NCI-H748 (cell line): ENCODE results near the gene KDM1B.
"Not testable (repeated sequence)": the region's sequence is repeated elsewhere in the genome, so short reads cannot be mapped to it uniquely, and the experiment has no call there.

Experiments
- DNase-seq: peaks from one replicate; lab custom pipeline; 2025; ENCODE audit not compliant: unreplicated experiment; lab: John Stamatoyannopoulos, UW

The KDM1B gene

GRCh38 chr6:18186033-18186432 lies 30.8 kb downstream of the KDM1B start:
- no peak for DNase-seq

DNA sequence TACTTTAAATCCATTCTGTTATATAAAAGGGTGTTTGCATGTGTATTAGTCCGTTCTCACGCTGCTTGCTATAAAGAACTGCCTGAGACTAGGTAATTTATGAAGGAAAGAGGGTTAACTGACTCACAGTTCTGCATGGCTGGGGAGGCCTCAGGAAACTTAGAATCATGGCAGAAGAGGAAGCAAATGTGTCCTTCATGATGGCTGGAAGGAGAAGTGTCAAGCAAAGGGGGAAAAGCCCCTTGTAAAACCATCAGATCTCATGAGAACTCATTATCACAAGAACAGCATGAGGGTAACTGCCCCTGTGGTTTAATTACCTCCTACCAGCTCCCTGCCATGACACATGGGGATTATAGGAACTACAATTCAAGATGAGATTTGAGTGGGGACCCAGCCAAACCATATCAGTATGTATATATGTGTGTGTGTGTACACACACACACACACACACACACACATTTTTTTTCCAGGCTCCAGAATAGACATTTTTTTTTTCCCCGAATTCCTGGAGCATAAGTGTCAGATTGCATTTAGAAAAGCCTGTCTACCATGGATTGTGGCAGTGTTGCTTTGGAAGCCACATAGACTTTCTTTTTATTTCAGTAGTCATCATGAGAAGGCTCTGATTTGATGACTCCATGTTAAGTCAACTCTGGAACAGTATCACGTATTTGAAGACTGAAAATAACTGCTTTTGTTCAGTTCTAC lies 31.5 kb downstream of the KDM1B start:
- DNase-seq = no peak

GRCh38 chr6:18187701-18188100 lies 32.5 kb downstream of the KDM1B start:
- DNase-seq = no peak

DNA sequence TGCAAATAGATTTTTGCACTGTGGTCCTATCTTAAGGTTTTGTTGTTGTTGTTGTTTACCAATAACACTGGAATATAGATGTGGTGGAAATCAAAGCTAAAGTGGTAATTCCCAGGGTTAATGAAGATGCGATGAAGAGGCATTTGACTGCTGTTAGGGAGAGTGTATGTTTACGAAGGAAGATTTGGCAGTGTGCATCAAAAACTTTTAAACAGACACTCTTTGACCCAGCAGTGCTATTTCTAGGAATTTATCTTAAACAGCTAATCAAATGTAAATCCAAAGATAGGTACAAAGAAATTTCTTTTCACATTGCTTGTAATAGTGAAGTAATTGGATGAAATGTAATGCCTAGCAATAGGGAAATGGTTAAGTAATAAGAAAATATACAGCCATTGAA lies 34.0 kb downstream of the KDM1B start:
- DNase-seq = no peak

GRCh38 chr6:18192026-18192425 lies 36.8 kb downstream of the KDM1B start:
- DNase-seq = no peak

- no peak for DNase-seq
These were observed 48.6 kb downstream of the KDM1B start for GRCh38 chr6:18203786-18204185.

DNA sequence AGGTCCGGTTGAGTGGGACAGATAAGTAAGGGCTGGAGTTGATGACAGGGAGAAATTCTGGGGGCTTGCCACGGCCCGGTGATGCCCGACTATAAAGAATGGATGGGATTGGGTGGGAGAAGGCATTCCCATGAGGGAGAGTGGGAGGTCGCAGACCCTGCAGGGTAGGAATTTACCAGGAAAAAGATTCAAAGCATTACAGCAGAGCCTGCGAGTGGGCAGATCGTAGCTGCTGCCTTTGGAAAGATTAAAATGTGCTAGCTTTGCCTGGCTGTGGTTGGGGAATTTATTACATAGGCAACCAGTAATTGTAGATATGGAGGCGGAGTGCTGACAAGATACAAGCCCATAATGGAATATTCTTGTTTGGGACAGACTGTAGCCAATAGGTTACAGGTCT lies 49.5 kb downstream of the KDM1B start:
- DNase-seq = no peak

DNA sequence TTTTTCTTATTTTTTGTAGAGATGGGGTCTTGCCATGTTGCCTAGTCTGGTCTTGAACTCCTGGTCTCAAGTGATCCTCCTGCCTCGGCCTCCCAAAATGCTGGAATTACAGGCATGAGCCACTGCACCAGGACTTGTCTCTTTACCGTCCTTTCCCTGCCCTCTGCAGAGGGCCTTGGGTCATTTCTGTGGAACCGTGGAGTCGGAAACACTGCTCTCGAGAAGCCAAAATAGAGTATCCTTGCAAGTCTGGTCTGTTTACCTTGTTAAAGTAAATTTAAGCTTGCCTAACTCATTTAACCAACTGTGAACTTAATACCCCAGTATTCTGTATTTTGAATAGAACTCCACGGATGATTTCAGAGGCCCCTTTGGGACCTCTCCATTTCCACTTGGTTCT lies 51.4 kb downstream of the KDM1B start:
- DNase-seq = no peak

GRCh38 chr6:18207438-18207837 lies 52.2 kb downstream of the KDM1B start:
- DNase-seq = peak; percentile 33

DNA sequence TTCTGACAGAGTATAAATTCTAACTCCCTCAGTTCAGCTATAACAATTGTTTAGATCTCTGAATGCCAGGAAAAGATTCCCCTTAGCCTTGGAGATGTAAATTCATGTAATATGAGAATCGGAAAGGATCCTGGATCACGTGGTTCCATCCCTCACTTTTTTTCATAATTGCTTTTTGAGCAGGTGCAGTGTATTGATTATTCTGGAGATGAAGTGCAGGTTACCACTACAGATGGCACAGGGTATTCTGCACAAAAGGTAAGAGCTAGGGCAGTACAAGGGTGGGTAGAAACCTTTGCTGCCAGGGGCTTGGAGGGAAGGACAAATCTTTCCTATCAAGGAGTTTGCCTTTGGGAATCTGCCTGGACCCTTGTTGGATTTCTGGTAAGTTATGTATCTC lies 52.7 kb downstream of the KDM1B start:
- DNase-seq = peak; percentile 95

DNA sequence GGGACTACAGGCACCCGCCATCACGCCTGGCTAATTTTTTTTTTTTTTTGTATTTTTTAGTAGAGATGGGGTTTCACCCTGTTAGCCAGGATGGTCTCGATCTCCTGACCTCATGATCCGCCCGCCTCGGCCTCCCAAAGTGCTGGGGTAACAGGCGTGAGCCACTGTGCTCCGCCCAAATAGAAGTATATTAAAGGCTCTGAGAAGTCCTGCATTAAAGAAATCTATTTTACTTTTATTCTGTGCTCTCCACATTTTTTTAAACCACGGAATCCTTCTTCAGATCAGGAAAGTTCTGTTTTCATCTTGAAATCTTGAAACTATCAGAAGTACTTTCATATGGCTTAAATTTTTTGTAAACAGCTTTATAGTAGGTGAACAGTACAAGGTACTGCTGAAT lies 53.6 kb downstream of the KDM1B start:
- not testable (repeated sequence) for DNase-seq

DNA sequence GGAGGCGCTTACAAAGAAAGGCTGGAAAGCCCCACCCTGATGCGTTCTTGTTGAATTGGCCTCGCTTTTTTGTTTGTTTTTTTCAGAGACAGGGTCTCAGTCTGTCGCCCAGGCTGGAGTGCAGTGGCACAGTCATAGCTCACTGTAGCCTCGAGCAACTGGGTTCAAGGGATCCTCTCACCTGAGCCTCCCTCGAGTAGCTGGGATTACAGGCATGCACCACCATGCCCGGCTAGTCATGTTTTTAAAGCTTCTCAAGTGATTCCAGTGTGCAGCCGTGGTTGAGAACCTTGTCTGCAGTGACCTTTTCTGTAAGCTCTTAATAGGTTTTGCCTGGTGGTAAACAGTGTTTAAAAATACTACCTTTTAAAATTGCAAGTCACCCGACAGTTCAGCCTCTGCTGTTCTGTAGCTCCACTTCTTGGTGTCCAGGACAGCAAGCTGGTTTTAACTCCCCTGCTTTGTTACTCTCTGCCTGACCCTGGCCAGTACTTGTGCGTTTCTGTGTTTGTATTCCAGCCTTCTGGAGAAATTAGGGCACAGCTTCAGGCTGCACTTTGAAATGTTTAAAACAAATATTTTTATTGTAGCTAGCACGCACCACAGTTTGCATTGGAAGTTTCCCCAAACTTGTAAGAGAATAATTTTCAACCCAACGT lies 54.4 kb downstream of the KDM1B start:
- peak; percentile 73 for DNase-seq

- no peak for DNase-seq
These were observed 55.5 kb downstream of the KDM1B start for GRCh38 chr6:18210707-18211106.

DNA sequence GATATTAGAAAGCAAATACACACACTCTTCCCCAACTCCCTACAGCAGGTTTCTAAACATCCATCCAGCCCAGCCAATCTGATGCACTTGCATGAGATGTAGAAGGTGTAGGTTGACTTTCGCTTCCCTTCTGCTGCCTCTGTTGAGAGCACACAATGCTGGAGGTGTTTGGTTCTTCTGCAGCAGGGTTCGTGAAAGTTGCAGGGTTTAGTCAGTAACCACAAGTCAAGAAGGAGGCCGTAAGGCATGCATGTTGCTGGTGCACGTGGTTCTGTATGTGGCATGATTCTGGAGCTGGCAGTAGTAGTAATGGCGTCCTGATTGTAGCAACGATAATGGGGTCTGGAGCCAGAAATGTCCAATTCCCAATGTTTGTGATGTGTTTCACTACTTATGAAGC lies 56.1 kb downstream of the KDM1B start:
- DNase-seq = no peak

- DNase-seq = no peak
These were observed 57.0 kb downstream of the KDM1B start for GRCh38 chr6:18212231-18212630.

DNA sequence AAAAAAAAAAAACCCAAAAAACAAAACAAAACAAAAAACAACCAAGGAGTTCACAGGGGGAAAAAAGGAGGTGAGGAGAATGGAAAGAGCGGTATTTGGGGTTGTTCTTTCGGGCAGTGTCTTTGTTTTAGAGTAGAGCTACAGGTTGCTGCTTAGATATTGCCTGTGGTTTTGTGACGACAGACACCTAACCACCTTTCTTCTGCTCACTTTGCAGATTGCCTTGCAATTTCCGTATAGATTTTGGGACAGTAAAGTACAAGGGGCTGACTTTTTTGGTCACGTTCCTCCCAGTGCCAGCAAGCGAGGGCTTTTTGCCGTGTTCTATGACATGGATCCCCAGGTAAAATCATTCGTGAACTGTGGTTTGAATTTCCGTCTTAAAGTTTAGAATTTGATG lies 58.2 kb downstream of the KDM1B start:
- DNase-seq = no peak

GRCh38 chr6:18214003-18214402 lies 58.8 kb downstream of the KDM1B start:
- no peak for DNase-seq

DNA sequence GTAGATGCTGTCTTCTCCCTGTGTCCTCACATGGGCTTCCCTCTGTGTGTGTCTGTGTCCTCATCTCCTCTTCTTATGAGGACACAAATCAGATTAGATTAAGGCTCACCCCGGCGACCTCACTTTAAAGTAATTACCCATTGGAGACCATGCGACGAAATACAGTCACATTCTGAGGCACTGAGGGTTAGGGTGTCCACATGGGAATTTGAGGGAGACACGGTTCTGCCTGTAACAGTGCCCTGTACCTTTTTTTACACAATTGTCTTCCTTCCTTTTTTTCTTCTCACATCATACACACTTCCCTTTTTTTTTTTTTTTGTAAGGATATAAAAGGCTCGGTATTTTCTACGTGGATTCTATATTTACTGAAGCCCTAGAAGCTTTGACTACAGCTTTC lies 60.2 kb downstream of the KDM1B start:
- DNase-seq = no peak

GRCh38 chr6:18216411-18216810 lies 61.2 kb downstream of the KDM1B start:
- no peak for DNase-seq

- DNase-seq = no peak
These were observed 63.0 kb downstream of the KDM1B start for GRCh38 chr6:18218233-18218632.

DNA sequence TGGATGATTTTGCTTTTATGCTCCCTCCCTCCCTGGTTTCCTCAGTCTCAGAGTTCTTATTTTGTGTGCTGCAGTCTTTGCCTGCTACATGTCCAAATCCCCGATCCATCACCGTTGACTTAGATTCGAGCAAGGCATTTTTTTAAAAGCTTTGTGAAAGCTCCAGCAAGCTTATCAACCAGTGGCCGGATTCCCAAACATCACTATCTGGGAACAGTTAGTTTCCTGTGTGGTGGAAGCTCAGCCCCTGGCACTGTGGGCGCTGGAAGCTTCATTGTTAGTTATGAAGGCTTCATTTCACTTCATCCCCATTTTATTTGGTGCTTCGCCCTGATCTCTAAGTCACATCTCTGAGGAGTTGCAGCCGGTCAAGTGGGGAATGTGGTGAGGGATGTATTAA lies 64.4 kb downstream of the KDM1B start:
- no peak for DNase-seq

- DNase-seq = no peak
These were observed 66.0 kb downstream of the KDM1B start for GRCh38 chr6:18221288-18221615.
